GM18511 (cell line): ENCODE measurements around the gene TNNI3K.

Experiments
- ATAC-seq: cut with Tn5 transposase; IDR thresholded peaks from one replicate; pipeline ENCODE4 v1.9.1; 2021; ENCODE audit warnings: mild to moderate bottlenecking, moderate library complexity; ENCODE audit not compliant: unreplicated experiment

TNNI3K gene

DNA sequence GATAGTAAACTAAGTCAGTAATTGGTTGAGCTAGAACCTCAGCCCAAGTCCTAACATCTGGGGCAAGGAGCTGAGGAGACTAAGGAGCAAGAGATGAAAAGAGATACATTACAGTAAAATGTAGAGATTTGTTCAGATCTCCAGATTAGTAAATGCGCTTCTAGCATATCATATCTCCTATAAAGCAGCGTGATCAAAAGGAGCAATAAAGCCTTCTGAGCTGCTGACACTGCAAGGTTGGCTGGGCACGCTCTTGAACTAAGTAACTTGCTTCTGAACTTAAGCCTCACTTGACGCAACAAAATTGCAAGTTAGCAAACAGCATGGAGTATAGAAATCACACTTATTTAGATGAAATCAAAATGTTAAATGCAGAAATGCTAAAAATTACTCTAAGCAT is 196.3 kb downstream of the TNNI3K start:
- ATAC-seq: no peak

DNA sequence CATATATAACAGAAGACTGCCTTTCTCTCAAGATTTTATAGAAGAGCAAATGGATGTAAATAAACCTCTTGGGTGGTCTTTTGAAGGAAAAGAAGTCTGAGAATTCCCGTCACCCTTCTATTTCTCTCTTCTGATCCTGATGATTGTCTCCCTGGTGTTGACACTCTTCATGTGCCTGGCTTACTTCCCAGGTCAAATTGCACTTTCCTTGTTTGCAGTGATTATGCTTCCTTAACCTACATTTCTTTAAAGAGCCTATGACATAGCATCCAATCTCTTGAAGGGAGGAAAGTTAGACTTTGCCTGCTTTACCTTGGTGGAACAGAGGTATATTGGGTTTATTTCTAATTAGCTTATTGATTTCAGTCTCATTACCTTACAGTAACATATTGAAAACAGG is 197.1 kb downstream of the TNNI3K start:
- ATAC-seq: no peak

DNA sequence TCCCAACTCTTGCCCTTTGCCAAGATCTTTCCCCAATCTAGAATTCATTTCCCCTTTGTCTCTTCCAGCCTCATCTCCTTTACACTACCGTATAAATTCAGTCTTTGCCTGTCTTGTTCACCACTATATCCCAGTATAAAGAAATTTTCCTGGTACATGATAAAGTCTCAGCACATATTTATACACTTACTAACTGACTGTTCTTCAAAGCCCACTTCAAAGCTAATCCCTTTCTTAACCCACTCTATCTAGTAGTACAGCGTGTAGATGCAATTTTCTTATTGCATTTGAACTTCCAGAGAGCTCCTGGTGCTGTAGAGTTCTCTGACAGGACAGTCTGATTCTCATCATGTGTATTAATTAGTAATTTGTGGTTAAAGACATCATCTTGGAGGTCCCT is 199.1 kb downstream of the TNNI3K start:
- no peak for ATAC-seq

DNA sequence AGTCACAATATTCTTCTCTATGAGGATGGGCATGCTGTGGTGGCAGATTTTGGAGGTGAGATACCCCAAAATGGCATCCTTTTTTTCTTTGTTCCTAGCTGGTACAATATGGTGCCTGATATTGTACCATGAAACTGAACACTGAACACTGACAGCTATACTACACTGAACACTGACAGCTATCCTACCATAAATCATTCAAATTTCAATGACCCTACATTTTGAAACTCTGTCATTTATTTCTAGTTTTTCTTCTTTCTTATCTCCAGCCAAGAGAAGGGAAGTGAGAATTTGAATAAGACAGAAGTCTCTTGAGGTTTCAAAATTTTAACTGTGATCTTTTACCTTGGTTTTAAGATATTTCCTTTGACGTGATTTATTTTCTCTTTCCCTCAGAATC is 200.9 kb downstream of the TNNI3K start:
- no peak for ATAC-seq

DNA sequence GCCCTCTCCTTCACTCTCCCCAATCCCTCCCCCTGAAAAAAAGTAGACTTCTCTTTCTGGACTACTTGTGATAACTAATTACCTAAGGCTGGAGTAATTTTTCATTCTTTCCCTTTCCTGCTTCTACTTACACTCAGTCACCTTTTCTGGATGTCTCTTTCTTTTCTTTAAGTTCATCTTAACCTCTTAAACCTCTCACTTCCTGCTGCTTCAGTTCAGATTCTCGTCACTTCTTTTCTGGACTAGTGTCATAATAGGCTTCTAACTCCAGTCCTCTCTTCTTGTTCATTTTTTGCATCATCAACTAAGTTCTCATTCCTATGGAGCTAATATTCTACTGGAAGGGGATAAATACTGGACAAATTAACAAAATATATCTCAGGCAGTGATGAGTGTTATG is 201.8 kb downstream of the TNNI3K start:
- no peak for ATAC-seq

DNA sequence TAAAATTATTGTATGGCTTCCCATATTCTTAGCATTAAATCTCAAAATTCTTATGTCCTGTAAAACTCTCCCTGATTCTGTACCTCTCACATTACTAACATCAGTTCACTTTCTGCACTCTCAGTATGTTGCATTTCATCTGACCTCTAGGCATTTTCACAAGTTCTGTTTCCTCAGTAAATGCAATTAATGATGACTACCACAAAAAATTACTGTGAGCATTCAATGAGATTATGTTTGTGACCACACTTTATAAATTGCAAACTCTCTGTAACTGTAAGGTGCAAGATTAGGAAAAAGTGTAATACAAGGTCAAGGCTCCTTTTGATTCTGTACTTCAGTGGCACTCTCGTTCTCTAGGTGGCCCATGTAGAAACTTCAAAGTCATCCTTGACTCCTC is 216.8 kb downstream of the TNNI3K start:
- no peak for ATAC-seq

DNA sequence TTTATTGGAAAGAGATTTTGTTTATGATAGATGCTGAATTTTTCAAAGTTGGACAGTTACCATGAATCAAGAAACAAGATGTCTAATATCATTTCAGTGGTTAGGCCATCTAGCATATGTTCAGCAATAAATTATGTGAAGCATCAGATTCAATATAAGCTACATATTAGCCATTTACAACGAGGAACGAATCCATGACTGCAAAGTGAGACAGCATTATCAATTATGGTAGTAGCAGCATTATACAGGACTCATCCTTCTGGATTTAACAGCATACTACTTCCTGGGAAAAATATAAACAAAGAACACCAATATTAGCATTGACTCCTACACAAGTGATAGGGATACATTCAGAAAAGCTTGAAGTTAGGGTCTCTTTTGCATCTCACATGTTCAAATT is 218.1 kb downstream of the TNNI3K start:
- ATAC-seq: no peak

DNA sequence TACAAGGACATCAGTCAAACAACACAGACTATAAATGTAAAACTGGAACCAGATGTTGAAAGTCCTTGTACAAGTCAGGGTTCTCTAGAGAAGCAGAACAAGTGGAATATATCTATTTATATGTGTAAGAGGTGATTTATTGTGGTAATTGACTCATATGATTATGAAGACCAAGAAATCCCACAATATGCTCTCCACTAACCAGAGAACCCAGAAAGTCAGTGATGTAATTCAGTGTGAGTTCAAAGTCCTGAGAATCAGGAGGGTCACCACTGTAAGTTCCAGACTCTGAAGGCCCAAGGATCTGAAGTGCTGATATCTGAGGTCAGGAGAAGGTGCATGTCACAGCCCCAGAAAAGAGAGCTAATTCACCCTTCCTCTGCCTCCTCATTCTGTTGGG is 220.2 kb downstream of the TNNI3K start:
- ATAC-seq: no peak

DNA sequence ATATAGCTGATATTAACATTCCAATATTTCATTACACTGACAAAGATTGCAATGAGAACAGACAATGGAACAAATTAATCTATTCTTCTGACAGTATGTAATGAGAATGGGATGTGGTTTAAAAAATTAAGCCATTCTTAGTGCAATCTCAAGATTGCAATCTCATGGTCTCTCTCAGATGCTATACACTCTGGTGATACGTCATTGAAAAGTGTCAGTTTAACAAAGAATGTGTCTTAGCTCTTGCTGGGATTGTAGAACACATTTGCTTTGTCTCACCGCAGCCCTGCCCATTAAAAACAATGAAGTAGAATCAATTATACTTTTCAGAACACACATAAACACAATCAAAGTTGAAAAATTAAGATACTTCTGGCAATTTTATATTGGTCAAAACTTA is 222.1 kb downstream of the TNNI3K start:
- ATAC-seq: no peak

DNA sequence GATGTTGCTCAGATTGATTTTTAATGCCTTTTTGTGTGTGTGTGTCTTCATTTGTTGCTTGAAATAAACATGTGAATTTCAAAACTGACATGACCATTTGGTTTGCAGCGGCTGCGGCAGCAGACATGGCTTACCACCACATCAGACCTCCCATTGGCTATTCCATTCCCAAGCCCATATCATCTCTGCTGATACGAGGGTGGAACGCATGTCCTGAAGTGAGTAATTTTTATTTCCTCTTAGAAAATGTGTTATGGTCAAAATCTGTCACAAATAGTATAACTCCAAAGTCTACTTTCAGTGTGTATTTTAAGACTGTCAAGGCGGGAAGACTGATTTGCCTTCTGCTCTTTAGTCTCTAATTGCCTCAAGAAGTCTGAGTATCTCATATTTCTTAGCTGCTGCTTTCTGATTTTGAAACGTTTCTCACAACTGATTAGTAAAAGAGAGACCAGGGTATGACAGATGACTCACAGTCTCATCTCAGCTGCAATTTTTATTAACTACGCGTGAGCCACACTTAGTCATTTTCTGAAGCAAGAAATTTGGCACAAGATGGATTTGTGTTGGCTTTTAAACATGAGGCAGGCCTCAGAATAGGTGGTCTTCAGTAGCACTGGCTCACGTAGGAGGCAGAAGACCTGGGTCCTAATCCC is 228.3 kb downstream of the TNNI3K start:
- peak; percentile 89 for ATAC-seq

DNA sequence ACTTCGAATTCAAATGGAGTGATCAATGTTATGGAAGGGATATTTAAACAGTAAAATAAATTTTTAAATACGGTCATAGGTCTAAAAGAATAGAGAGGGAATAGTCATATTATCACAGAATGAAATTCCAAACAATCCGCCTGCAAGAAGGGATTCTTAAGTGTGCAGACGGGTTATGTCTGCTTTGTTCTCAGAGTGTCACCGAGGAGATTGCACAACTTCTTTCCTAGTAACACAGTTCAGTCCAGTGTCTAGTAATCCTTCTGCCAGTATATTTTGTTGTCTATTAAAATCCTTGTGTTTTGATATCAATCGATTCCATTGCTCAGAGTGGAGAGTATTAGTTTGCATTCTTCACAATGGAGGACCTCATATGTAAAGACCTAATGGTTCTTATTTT is 228.8 kb downstream of the TNNI3K start:
- no peak for ATAC-seq

DNA sequence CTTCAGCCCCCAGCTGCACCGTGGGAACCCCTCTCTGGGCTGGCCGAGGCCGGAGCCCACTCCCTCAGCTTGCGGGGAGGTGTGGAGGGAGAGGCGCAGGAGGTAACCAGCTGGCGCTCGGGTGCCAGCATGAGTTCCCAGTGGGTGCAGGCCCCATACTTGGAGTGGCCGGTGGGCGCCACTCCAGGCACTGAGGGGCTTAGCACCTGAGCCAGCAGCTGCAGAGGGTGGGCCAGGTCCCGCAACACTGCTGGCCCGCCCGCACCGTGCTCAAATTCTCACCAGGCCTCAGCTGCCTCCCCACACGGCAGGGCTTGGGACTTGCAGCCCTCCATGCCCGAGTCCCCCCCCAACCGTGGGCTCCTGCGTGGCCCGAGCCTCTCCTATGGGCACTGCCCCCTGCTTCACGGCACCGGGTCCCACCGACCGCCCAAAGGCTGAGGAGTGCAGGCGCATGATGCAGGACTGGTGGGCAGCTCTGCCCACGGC is 230.1 kb downstream of the TNNI3K start:
- no peak for ATAC-seq

DNA sequence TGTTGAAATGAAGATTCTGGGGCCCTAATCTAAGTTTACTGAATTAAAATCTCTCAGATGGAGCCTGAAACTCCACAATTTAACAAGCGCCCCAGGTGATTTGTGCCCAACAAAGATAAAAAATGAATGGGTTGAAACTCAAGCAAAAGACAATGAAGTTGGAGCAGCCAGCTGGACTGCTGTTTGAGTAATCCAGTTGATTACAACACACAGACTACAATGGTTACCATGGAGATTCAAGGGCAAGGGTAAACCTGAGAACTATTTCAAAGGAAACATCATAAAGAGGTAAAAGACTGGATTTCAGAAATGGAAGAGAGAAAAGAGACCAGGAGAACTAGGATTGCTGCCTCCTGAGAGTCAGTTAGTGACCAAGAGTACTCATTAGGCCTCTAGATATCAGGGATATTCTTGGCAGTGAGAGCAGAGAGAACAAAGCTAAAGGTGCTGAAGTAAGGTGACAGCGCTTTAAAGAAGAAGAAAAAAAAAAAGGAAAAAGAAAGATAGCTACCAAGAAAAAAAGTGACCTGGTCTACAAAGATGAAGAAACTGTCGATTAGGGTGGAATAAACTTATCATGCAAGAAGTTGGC is 232.7 kb downstream of the TNNI3K start:
- no peak for ATAC-seq

DNA sequence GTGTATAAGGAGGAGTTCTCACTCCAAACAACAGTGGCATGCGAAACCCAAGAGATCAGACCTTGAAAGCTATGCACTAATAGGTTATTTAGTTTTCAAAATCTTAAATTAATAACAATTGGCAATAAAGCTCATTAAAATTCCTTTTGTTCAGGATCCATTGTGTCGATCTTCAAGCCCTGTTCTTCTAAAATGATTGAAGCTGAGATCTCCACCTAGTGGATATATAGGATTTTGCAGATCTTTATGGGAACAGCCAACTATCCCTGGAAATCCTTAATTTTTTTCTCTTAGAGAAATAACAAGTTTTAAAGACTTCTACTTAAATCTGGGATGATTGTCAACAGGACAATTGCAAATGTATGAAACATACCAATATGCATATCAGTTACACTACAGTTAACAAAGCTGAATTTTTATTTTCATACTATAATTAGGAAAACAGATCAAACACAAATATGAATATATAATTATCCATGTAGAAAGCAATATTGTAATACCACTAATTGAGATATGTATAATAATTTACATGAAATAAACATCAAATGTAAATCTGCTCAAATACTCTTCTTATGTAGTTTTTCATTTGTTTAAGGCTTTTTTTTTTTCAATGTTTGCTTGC is 233.9 kb downstream of the TNNI3K start:
- ATAC-seq: peak; percentile 67

DNA sequence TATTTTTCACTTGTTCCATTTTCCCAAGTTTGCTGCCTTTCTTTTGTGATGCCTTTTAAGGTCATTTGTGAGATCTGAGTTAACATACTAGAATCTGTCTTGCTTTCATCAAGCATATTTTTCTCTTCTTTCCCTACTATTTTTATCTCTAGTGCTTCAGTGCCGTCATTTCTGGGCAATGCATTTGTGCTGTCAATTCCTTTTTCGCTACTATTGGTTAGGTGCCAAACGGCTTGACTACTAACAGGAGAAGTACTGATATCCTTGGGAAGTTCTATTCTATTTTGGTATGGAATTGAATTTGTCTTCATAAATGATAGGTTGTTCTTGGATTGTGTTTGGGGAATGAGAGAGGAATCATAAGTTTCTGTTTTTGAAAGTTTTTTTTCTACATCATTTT is 235.1 kb downstream of the TNNI3K start:
- no peak for ATAC-seq

DNA sequence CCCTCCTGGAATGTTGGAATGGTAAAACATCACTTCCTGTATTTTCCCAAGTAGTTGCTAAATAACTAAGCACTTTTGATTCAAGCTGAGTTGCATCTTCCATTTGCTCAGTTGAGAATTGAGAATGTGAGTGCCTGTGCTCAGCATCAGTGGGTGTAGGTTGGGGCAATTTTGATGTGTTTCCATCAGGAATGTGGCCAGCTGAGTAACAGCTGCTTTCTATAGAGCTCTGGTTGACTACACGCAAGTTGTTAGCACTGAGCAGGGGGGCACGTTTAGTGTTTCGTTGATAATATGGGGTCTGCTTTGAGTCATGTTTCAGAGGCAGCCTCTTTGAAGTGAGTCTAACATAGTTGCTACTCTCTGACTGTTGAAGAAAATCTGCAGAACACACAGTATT is 235.7 kb downstream of the TNNI3K start:
- no peak for ATAC-seq

DNA sequence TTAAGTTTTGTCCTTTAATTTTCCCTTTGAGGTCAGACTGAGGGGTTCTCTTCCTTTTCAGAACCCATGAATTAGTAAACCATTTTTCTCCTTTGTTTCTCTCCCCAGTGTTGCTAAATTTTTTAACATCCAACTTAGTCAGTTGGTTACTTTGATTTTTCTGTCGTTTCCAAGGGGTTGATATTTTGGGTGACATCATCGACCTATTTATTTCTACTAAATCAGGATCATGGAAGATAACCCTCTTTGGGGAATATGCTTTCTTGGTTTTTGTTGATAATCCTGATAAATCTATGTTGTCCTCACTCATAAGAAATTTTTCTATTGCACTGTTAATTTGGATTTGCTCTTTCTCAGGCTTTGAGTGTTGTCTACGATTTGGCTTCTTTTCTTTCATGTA is 236.3 kb downstream of the TNNI3K start:
- ATAC-seq: no peak

DNA sequence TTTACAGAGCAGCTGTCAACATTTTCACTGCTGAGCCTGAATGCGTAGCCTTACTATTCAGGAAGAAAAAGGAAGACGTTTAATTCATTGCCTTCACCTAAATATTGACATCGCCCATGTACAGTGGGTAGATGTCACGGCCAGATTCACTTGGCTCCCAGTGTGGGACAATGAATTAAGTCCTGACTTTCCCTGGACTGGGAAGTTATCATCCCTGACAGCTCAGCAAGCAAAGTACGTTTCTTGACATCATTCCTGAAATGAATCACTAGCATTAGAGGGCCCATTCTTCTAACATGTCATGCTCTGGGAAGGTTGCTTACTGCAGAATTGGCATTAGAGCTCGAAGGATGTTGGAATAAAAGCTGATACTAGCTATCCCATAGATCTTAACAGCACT is 239.4 kb downstream of the TNNI3K start:
- ATAC-seq: no peak

DNA sequence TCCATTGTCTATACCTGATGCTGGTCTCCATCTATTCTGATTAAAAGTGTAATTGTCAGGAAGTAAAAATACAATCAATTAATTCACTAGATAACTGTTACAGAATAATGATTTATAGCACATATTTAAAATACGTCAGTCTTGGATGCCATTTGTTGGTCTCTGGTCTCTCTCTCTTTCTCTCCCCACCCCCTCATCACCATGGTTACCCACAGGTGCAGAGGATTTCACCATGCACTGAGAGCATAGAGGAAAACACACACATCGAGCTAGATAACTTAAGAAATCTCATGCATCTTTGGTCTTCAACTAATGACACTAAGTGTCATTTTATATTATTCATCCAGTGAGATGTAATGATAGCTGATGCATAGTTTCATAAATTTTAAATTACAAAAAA is 243.8 kb downstream of the TNNI3K start:
- ATAC-seq: no peak

DNA sequence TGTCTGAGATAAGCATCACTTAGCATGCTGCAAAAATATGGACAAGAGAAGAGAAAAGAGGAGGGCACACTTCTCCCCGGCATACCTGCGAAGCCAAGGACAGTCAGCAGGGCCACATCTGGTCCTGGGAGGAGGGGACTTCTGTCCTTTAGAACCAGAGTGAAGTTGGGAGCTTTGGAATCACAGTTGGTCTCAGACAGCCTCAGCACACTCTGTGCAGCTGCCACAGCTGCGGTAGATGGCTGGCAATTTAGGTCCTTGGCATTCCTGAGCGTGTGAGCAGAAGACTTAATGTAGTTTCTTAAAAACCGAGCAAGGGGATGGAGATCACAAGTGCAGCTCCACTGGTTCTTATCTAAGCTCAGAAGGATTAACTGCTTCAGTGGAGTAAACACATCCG is 244.9 kb downstream of the TNNI3K start:
- no peak for ATAC-seq

DNA sequence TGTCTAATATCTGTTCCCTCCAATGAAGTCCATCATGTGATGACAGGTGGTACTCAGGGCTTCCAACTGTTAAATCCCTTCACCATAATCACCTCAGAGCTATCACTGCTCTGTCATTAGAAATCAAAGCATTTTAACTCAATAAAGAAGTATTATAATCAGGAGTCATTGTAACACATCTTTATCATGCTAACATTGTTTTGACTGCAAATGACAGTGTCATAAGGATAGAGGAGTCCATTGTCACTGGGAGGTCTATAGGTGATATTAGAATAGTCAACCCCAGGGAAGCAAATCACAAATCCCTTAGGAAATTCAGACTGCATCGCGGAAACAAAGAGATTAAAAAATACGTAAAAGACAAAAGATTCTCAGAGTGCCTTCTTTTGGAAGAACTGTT is 246.4 kb downstream of the TNNI3K start:
- ATAC-seq: no peak

DNA sequence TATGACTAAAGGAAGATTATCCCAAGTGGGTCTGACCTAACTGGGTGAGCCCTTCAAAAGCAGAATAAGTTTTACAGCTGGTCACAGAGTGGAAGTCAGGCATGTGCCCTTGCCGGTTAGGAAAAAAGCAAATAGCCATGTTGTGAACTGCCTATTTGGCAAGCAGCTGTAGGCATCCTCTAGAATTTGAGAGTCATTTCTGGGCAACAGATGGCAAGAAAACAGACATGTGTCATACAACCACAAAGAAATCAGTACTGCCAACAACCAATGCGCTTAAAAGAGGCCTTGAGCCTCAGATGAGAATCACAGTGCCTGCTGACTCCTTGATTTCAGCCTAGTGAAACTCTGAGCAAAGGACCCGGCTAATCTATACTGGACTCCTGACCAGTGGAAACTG is 250.4 kb downstream of the TNNI3K start:
- no peak for ATAC-seq

DNA sequence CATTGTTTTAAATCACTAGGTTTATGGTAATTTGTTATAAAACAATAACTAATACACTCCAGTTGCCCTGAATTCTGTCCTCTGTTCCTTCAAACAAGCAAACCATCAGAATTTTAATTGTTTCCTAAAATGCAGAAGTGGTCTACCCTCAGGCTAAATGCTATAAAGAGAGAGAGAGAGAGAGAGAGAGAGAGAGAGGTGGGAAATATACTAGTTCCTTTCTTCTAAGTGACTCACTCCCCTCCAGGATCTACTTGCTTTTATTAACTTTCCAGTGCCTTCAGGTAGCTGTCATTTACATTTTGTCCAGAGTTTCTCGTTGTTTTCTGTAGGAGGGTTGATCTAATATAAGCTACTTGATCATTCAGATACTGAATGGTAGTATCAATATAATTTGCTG is 250.8 kb downstream of the TNNI3K start:
- ATAC-seq: no peak
